H54 (cell line): ENCODE data around the gene MT1B.
"Not testable (repeated sequence)": the region's sequence is repeated elsewhere in the genome, so short reads cannot be mapped to it uniquely, and the experiment has no call there.

ENCODE experiments used
- DNase-seq: peaks from one replicate; pipeline ENCODE4 v3.0.0; 2011; ENCODE audit warnings: low spot score, mixed read lengths; ENCODE audit not compliant: insufficient read length
- FAIRE-seq: peaks from 3 replicates; lab custom pipeline; 2011; peaks lifted over from hg19 to GRCh38; lab: Jason Lieb, UNC
- POLR2A ChIP-seq: IDR thresholded peaks from 2 replicates; pipeline ENCODE4 v1.6.1; 2011; ENCODE audit warnings: low read depth, mild to moderate bottlenecking, low read length

The MT1B gene

GRCh38 chr16:56611281-56611833 lies 40.3 kb upstream of the MT1B start:
- TF ChIP-seq POLR2A = no peak
- FAIRE-seq (no peak), DNase-seq (no peak)

- DNase-seq = no peak
- no peak for FAIRE-seq
- no peak for TF ChIP-seq POLR2A
Measured at GRCh38 chr16:56613706-56614105, 38.0 kb upstream of the MT1B start.

- no peak for FAIRE-seq
- peak; percentile 54 for DNase-seq
- TF ChIP-seq POLR2A = no peak
Measured at GRCh38 chr16:56614549-56614991, 37.1 kb upstream of the MT1B start.

GRCh38 chr16:56615353-56615752 lies 36.3 kb upstream of the MT1B start:
- DNase-seq = no peak
- no peak for FAIRE-seq
- no peak for TF ChIP-seq POLR2A

GRCh38 chr16:56616608-56617211 lies 35.0 kb upstream of the MT1B start:
- DNase-seq (no peak), FAIRE-seq (no peak)
- no peak for TF ChIP-seq POLR2A

- TF ChIP-seq POLR2A = no peak
- DNase-seq (no peak), FAIRE-seq (no peak)
Measured at GRCh38 chr16:56617212-56618085, 34.2 kb upstream of the MT1B start.

GRCh38 chr16:56618138-56618537 lies 33.5 kb upstream of the MT1B start:
- no peak for TF ChIP-seq POLR2A
- FAIRE-seq (no peak), DNase-seq (no peak)

- no peak for DNase-seq
- no peak for FAIRE-seq
- no peak for TF ChIP-seq POLR2A
Measured at GRCh38 chr16:56620339-56620897, 31.3 kb upstream of the MT1B start.

GRCh38 chr16:56621665-56622445 lies 29.8 kb upstream of the MT1B start:
- FAIRE-seq, DNase-seq: not testable (repeated sequence)

- not testable (repeated sequence) for FAIRE-seq, DNase-seq
Measured at GRCh38 chr16:56623184-56623583, 28.5 kb upstream of the MT1B start.

- DNase-seq (no peak), FAIRE-seq (no peak)
- TF ChIP-seq POLR2A = no peak
Measured at GRCh38 chr16:56623637-56624036, 28.0 kb upstream of the MT1B start.

GRCh38 chr16:56625140-56625942 lies 26.3 kb upstream of the MT1B start, which contains the start of gene MT1E:
MT1E (plus strand) TSS chr16:56625781; CDS start chr16:56625852, 71 bp downstream.
- FAIRE-seq (no peak), DNase-seq (peak; percentile 67)
- TF ChIP-seq POLR2A = peak; percentile 91

- DNase-seq (no peak), FAIRE-seq (no peak)
Measured at GRCh38 chr16:56625943-56626654, 25.6 kb upstream of the MT1B start.

More at GRCh38 chr16:56625943-56626654, 25.6 kb upstream of the MT1B start:
- no peak for TF ChIP-seq POLR2A
